HG03159 (cell line): Measurements from ENCODE around the gene LPAR2.
"Not testable (repeated sequence)": the region's sequence is repeated elsewhere in the genome, so short reads cannot be mapped to it uniquely, and the experiment has no call there.

Source experiments
- ATAC-seq: cut with Tn5 transposase; IDR thresholded peaks from one replicate; pipeline ENCODE4 v1.9.1; 2021; ENCODE audit warnings: mild to moderate bottlenecking, moderate library complexity; ENCODE audit not compliant: unreplicated experiment

The LPAR2 gene

GRCh38 chr19:19633711-19634515 lies 5.9 kb upstream of the LPAR2 start:
- ATAC-seq: no peak

- no peak for ATAC-seq
These were observed 4.6 kb upstream of the LPAR2 start for GRCh38 chr19:19632661-19633060.

- ATAC-seq: no peak
These were observed 3.3 kb upstream of the LPAR2 start for GRCh38 chr19:19631346-19631745.

GRCh38 chr19:19630426-19630825 lies 2.4 kb upstream of the LPAR2 start:
- ATAC-seq: no peak

- no peak for ATAC-seq
These were observed 2.0 kb upstream of the LPAR2 start for GRCh38 chr19:19630062-19630414.

GRCh38 chr19:19628501-19629134 lies 598 bp upstream of the LPAR2 start:
- ATAC-seq: peak; percentile 22

- ATAC-seq: no peak
These were observed 1.2 kb downstream of the LPAR2 start for GRCh38 chr19:19626516-19627472.

GRCh38 chr19:19624032-19624570 lies 3.9 kb downstream of the LPAR2 start:
- no peak for ATAC-seq

- no peak for ATAC-seq
These were observed 4.6 kb downstream of the LPAR2 start for GRCh38 chr19:19623383-19623782.

- no peak for ATAC-seq
These were observed 8.2 kb downstream of the LPAR2 start for GRCh38 chr19:19619849-19620210.

GRCh38 chr19:19619181-19619848 lies 8.7 kb downstream of the LPAR2 start:
- ATAC-seq: no peak

GRCh38 chr19:19618219-19619051 lies 9.6 kb downstream of the LPAR2 start, which contains the start of gene PBX4:
Gene PBX4 (minus strand): TSS chr19:19618687. CDS start chr19:19618629, 58 bp downstream.
- peak; percentile 93 for ATAC-seq

- ATAC-seq: no peak
These were observed 12.9 kb downstream of the LPAR2 start for GRCh38 chr19:19615086-19615485.

GRCh38 chr19:19613506-19613905 lies 14.5 kb downstream of the LPAR2 start:
- no peak for ATAC-seq

GRCh38 chr19:19610376-19611202 lies 17.4 kb downstream of the LPAR2 start:
- ATAC-seq: no peak

GRCh38 chr19:19606686-19607085 lies 21.3 kb downstream of the LPAR2 start:
- not testable (repeated sequence) for ATAC-seq

GRCh38 chr19:19606021-19606420 lies 22.0 kb downstream of the LPAR2 start:
- no peak for ATAC-seq

- ATAC-seq: no peak
These were observed 25.2 kb downstream of the LPAR2 start for GRCh38 chr19:19602713-19603324.
